Measurements from ENCODE around the gene TMEM52. TPM values are rescaled to one million over a fixed set of nuclear protein-coding genes. Genes with fewer than 3 reads are reported as not detected.

The TMEM52 gene
- polyA plus RNA-seq, 3 donors: 2.3 TPM; not detected in 2

DNA sequence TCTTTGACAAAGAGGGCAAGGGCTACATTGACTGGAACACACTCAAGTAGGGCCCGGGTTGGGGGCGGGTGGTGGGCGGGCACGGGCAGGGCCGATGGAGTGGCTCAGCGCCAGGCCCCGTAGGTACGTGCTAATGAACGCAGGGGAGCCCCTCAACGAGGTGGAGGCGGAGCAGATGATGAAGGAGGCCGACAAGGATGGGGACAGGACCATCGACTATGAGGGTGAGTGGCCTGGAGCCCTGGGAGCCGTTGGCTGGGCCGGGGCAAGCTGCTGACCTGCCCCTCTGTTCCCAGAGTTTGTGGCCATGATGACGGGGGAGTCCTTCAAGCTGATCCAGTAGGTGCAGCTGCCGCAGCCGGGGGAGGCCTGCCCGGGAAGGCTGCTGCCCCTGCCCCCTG is 2.2 kb downstream of the TMEM52 start:
- Mint-ChIP-seq H3K36me3 (no peaks in the 10 kb centered on the region), H3K27ac (no peak overlapping the region), H3K4me3 (no peak overlapping the region), H3K9me3 (peaks cover 0 to 7% (median 0%) of the 10 kb centered on the region in 7 donors), H3K27me3 (ENCODE audit: low read depth in 3 of 3) (peaks cover 3 to 17% (median 14%) of the 10 kb centered on the region in 3 donors), H3K4me1 (peaks cover 7% of the 10 kb centered on the region)
- TF ChIP-seq, protein P1, sequence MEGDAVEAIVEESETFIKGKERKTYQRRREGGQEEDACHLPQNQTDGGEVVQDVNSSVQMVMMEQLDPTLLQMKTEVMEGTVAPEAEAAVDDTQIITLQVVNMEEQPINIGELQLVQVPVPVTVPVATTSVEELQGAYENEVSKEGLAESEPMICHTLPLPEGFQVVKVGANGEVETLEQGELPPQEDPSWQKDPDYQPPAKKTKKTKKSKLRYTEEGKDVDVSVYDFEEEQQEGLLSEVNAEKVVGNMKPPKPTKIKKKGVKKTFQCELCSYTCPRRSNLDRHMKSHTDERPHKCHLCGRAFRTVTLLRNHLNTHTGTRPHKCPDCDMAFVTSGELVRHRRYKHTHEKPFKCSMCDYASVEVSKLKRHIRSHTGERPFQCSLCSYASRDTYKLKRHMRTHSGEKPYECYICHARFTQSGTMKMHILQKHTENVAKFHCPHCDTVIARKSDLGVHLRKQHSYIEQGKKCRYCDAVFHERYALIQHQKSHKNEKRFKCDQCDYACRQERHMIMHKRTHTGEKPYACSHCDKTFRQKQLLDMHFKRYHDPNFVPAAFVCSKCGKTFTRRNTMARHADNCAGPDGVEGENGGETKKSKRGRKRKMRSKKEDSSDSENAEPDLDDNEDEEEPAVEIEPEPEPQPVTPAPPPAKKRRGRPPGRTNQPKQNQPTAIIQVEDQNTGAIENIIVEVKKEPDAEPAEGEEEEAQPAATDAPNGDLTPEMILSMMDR (IDR thresholded peaks at IDR 0.05): no peak
- Histone ChIP-seq H3K9ac (ENCODE audit: insufficient read depth, low read length, poor library complexity, severe bottlenecking) (no peak overlapping the region), H3K9me3 (replicated peaks in 1 of 2; ENCODE audit: control insufficient read depth in 1 of 2, insufficient read depth in 1 of 2, low read length in 2 of 2) (no peaks in the 10 kb centered on the region), H3K36me3 (replicated peaks in 1 of 2; ENCODE audit: control insufficient read depth in 1 of 2, insufficient read depth in 2 of 2, low read length in 2 of 2) (no peaks in the 10 kb centered on the region), H3K4me3 (replicated peaks in 1 of 3; ENCODE audit: low read depth in 2 of 3, low read length in 3 of 3) (no peak overlapping the region), H3K4me1 (ENCODE audit: control insufficient read depth in 1 of 2, insufficient read depth in 2 of 2, low read length in 2 of 2) (peaks cover 13 to 19% of the 10 kb centered on the region in 2 donors), H3K27me3 (ENCODE audit: control insufficient read depth in 2 of 2, insufficient read depth in 2 of 2, low read length in 2 of 2) (peaks cover 0 to 14% of the 10 kb centered on the region in 2 donors), H3K79me2 (ENCODE audit: insufficient read depth, low read length) (no peaks in the 10 kb centered on the region), H3K4me2 (replicated peaks; ENCODE audit: extremely low read depth, low read length, poor library complexity, severe bottlenecking) (no peak overlapping the region), H4K20me1 (ENCODE audit: insufficient read depth, low read length) (no peaks in the 10 kb centered on the region), H2AFZ (ENCODE audit: insufficient read depth, low read depth, low read length, poor library complexity, severe bottlenecking) (no peak overlapping the region), H3K27ac (ENCODE audit: low read depth in 1 of 2, low read length in 2 of 2) (no peak overlapping the region)
- intact Hi-C loops (cut with micrococcal nuclease): loop anchor here (5.0 to 10.0 kb wide), 2 partner anchors 218 to 285 kb away; no protein-coding TSS in a partner anchor
- DNase-seq: no peak
- 94% methylated on average over 18 of the region's 19 CpGs for WGBS (ENCODE audit: insufficient coverage)

GRCh38 chr1:1915911-1916840 is 2.9 kb downstream of the TMEM52 start:
- H3K27ac Mint-ChIP-seq: no peak overlapping the region
- H3K9me3 Mint-ChIP-seq: peaks cover 0 to 7% (median 0%) of the 10 kb centered on the region in 7 donors
- H3K27me3 Mint-ChIP-seq (ENCODE audit: low read depth in 3 of 3): peaks cover 3 to 22% (median 17%) of the 10 kb centered on the region in 3 donors
- H4K20me1 ChIP-seq (ENCODE audit: insufficient read depth, low read length): no peaks in the 10 kb centered on the region
- no peaks in the 10 kb centered on the region for H3K9me3 ChIP-seq (replicated peaks in 1 of 2; ENCODE audit: control insufficient read depth in 1 of 2, insufficient read depth in 1 of 2, low read length in 2 of 2)
- 93% methylated on average over 19 of the region's 23 CpGs for WGBS (ENCODE audit: insufficient coverage)
- peaks cover 0 to 14% of the 10 kb centered on the region in 2 donors for H3K27me3 ChIP-seq (ENCODE audit: control insufficient read depth in 2 of 2, insufficient read depth in 2 of 2, low read length in 2 of 2)
- no peaks in the 10 kb centered on the region for H3K36me3 ChIP-seq (replicated peaks in 1 of 2; ENCODE audit: control insufficient read depth in 1 of 2, insufficient read depth in 2 of 2, low read length in 2 of 2)
- no peak for DNase-seq
- peaks cover 7% of the 10 kb centered on the region for H3K4me1 Mint-ChIP-seq
- H3K4me3 ChIP-seq (replicated peaks in 1 of 3; ENCODE audit: low read depth in 2 of 3, low read length in 3 of 3): no peak overlapping the region
- no peaks in the 10 kb centered on the region for H3K36me3 Mint-ChIP-seq
- intact Hi-C loops (cut with micrococcal nuclease): loop anchor here (5.0 to 10.0 kb wide), 2 partner anchors 219 to 286 kb away; no protein-coding TSS in a partner anchor
- no peak overlapping the region for H3K27ac ChIP-seq (ENCODE audit: low read depth in 1 of 2, low read length in 2 of 2)
- no peak overlapping the region for H3K9ac ChIP-seq (ENCODE audit: insufficient read depth, low read length, poor library complexity, severe bottlenecking)
- H2AFZ ChIP-seq (ENCODE audit: insufficient read depth, low read depth, low read length, poor library complexity, severe bottlenecking): no peak overlapping the region
- H3K79me2 ChIP-seq (ENCODE audit: insufficient read depth, low read length): no peaks in the 10 kb centered on the region
- peaks cover 13 to 19% of the 10 kb centered on the region in 2 donors for H3K4me1 ChIP-seq (ENCODE audit: control insufficient read depth in 1 of 2, insufficient read depth in 2 of 2, low read length in 2 of 2)
- peak overlapping the region in 1 of 2 donors; percentile 15 for H3K4me3 Mint-ChIP-seq
- TF ChIP-seq, protein P1 (IDR thresholded peaks at IDR 0.05): no peak
- no peak overlapping the region for H3K4me2 ChIP-seq (replicated peaks; ENCODE audit: extremely low read depth, low read length, poor library complexity, severe bottlenecking)
